K562 (cell line): Measurements from ENCODE around the gene TMEM200A. TPM values are rescaled to one million over a fixed set of nuclear protein-coding genes. Genes with fewer than 3 reads are reported as not detected.

Experiments used
- ATAC-seq: fragments of 200-7000 bp; cut with Tn5 transposase; 3 replicates; pipeline ENCODE4 v1.9.1; 2020; ENCODE audit warnings: moderate library complexity
- BruUV-seq: library from RNA; stranded (reverse); fragments of 400-500 nt; replicated peaks from 2 replicates; lab custom pipeline; 2021; lab: Mats Ljungman, UMichigan
- CTCF ChIA-PET: fragments of 300-600 bp; formaldehyde crosslinking; extraction: SDS; loops from one replicate; lab custom pipeline; 2021; ENCODE audit warnings: low intra/inter-chr PET ratio; lab: Yijun Ruan, JAX
- POLR2A ChIA-PET: fragments of 300-600, 350-650 bp; sonication (Branson Sonifier 250); formaldehyde crosslinking; extraction: SDS; loops from one replicate; lab custom pipeline; 2021; ENCODE audit warnings: antibody characterized with exemption, inconsistent platforms; lab: Yijun Ruan, JAX
- DNase-seq, 4 experiments: peaks; one replicate each; pipeline versions ENCODE4 v3.0.0 to v3.0.0-alpha.2; 2011 to 2018; ENCODE audit warnings: low spot score in 3 of 4, mixed read lengths in 3 of 4; ENCODE audit errors: extremely low read depth in 1 of 4
- FAIRE-seq: peaks from 2 replicates; lab custom pipeline; 2011; peaks lifted over from hg19 to GRCh38; lab: Jason Lieb, UNC
- H2AFZ ChIP-seq: 2 replicates; pipeline ENCODE4 v1.6.0; 2011; ENCODE audit warnings: low read depth, low read length, control low read depth, inconsistent platforms
- H3K27ac ChIP-seq: fragments of 200-600 bp; 3 replicates; pipeline ENCODE4 v1.8.0; 2011; ENCODE audit warnings: low read depth, mild to moderate bottlenecking, control low read depth, inconsistent platforms, low read length, moderate library complexity, mixed read lengths; ENCODE audit errors: extremely low read depth
- H3K27me3 ChIP-seq, 2 experiments: fragments of 300-600 bp in 1 of 2; 2 replicates in 1 of 2; 3 replicates in 1 of 2; pipeline versions ENCODE4 v1.6.0 to v1.8.0; 2011; ENCODE audit warnings: inconsistent platforms in 2 of 2, low read length in 2 of 2, mild to moderate bottlenecking in 1 of 2, mixed read lengths in 1 of 2, moderate library complexity in 1 of 2; ENCODE audit not compliant: control insufficient read depth in 2 of 2, insufficient read depth in 2 of 2
- H3K36me3 ChIP-seq: fragments of 300-600 bp; 3 replicates; pipeline ENCODE4 v1.8.0; 2011; ENCODE audit warnings: mild to moderate bottlenecking, low read length, inconsistent platforms; ENCODE audit not compliant: control insufficient read depth, insufficient read depth
- H3K4me1 ChIP-seq, 2 experiments: fragments of 200-600 bp in 1 of 2; replicated peaks in 1 of 2; 2 replicates in 1 of 2; 3 replicates in 1 of 2; pipeline versions ENCODE4 v1.5.1 to v1.8.0; 2011; ENCODE audit warnings: inconsistent platforms in 2 of 2, low read length in 2 of 2, mild to moderate bottlenecking in 1 of 2, mixed read lengths in 1 of 2, moderate library complexity in 1 of 2; ENCODE audit not compliant: control insufficient read depth in 2 of 2, insufficient read depth in 2 of 2
- H3K4me2 ChIP-seq: 2 replicates; pipeline ENCODE4 v1.6.1; 2011; ENCODE audit warnings: low read length, control low read depth, inconsistent platforms, mixed read lengths; ENCODE audit not compliant: insufficient read depth
- H3K4me3 ChIP-seq: fragments of 200-600 bp; sonication (generic), shearing (Covaris generic); 2 replicates; pipeline ENCODE4 v1.5.1; 2016; ENCODE audit warnings: control low read depth, inconsistent platforms
- H3K79me2 ChIP-seq: fragments of 200-600 bp; 3 replicates; pipeline ENCODE4 v1.8.0; 2011; ENCODE audit warnings: low read length, inconsistent platforms; ENCODE audit not compliant: control insufficient read depth, insufficient read depth
- H3K9ac ChIP-seq, 2 experiments: 2 replicates each; pipeline versions ENCODE4 v1.6.0 to v1.6.1; 2011; ENCODE audit warnings: low read depth in 2 of 2, low read length in 2 of 2, control low read depth in 1 of 2, inconsistent platforms in 1 of 2, mild to moderate bottlenecking in 1 of 2, mixed read lengths in 1 of 2; ENCODE audit not compliant: insufficient read depth in 1 of 2
- H3K9me1 ChIP-seq: one replicate; pipeline ENCODE4 v1.6.0; 2011; ENCODE audit warnings: inconsistent platforms, mild to moderate bottlenecking, low read length, moderate library complexity; ENCODE audit not compliant: control insufficient read depth, insufficient read depth
- H3K9me3 ChIP-seq: replicated peaks from 2 replicates; pipeline ENCODE4 v1.5.1; 2011; ENCODE audit warnings: low read depth, low read length, inconsistent platforms; ENCODE audit not compliant: control insufficient read depth, insufficient read depth
- H4K20me1 ChIP-seq: replicated peaks from 2 replicates; pipeline ENCODE4 v1.6.1; 2011; ENCODE audit warnings: low read length, inconsistent platforms, mixed read lengths; ENCODE audit not compliant: control insufficient read depth, insufficient read depth
- NONO ChIP-seq, 2 experiments: fragments of 200-400 bp in 1 of 2; fragments of 450-650 bp in 1 of 2; formaldehyde crosslinking in 1 of 2; IDR thresholded peaks; 2 replicates each; pipeline ENCODE4 v1.6.1; 2017; ENCODE audit warnings: low read depth in 2 of 2, mild to moderate bottlenecking in 2 of 2, moderate library complexity in 2 of 2, low read length in 1 of 2
- PHTF2 ChIP-seq: fragments of 250-450 bp; sonication (Bioruptor Pico); IDR thresholded peaks from 2 replicates; pipeline ENCODE4 v1.5.0; 2021; ENCODE audit warnings: mild to moderate bottlenecking
- RHOXF2B ChIP-seq: fragments of 250-450 bp; sonication (Bioruptor Pico); conservative IDR thresholded peaks from 2 replicates; pipeline ENCODE4 v1.5.1; 2021
- SOX6 ChIP-seq: fragments of 450-650 bp; IDR thresholded peaks from 2 replicates; pipeline ENCODE4 v1.6.1; 2014; ENCODE audit warnings: mild to moderate bottlenecking
- STAT5B ChIP-seq: fragments of 250-450 bp; sonication (Bioruptor Pico); IDR thresholded peaks from 2 replicates; pipeline ENCODE4 v1.8.0; 2021; ENCODE audit warnings: mild to moderate bottlenecking, inconsistent platforms
- ZFPM2 ChIP-seq: fragments of 250-450 bp; sonication (Bioruptor Pico); IDR thresholded peaks from 2 replicates; pipeline ENCODE4 v1.5.1; 2022; ENCODE audit warnings: mild to moderate bottlenecking
- ZNF507 ChIP-seq: conservative IDR thresholded peaks from 2 replicates; pipeline ENCODE4 v1.6.1; 2017; ENCODE audit warnings: missing genetic modification characterization, missing compliant biosample characterization
- WGBS: fragments of 100-300 bp; shearing (Covaris generic); methylation state at CpG from one replicate; pipeline ENCODE4 v1.1.6; 2016; ENCODE audit warnings: low coverage, mixed read lengths; ENCODE audit not compliant: insufficient coverage; ENCODE audit errors: missing lambda C conversion rate; 5-methylcytosine and 5-hydroxymethylcytosine counted together
- in situ Hi-C: fragments of 300-500 bp; cut with MboI; formaldehyde crosslinking; loops from 4 replicates; pipeline ENCODE4 v1.15.0; 2018; ENCODE audit warnings: inconsistent platforms, mixed read lengths
- intact Hi-C: fragments of 100-400 bp; cut with micrococcal nuclease; formaldehyde crosslinking; loops from 2 replicates; pipeline ENCODE4 v1.14.2; 2022
- polyA plus RNA-seq, 8 experiments: library from polyadenylated mRNA; depleted of rRNA in 4 of 8; stranded (reverse) in 5 of 8; unstranded in 3 of 8; fragments of >200 nt; fragmentation: Nextera tagmentation in 2 of 8; fragmentation: Illumina TruSeq in 1 of 8; extraction: Ambion mirVana in 2 of 8; extraction: Trizol in 1 of 8; gene quantifications; 2 replicates each; pipeline versions ENCODE4 v1.2.1 to v1.2.3, GENCODE V29; 2011 to 2014; ENCODE audit warnings: inconsistent platforms in 1 of 8, missing spikeins in 1 of 8
- total RNA-seq, 7 experiments: library from RNA; depleted of rRNA in 6 of 7; stranded (reverse); fragments of >200 nt in 6 of 7; fragmentation: Illumina TruSeq in 2 of 7; extraction: Trizol in 2 of 7; gene quantifications; 2 replicates each; pipeline versions ENCODE4 v1.2.1 to v1.2.3, GENCODE V29; 2011 to 2021; ENCODE audit warnings: low replicate concordance in 1 of 7
- TF ChIP-seq, protein P1 (sequence below), 2 experiments: fragments of 450-650 bp in 1 of 2; IDR thresholded peaks; 2 replicates each; pipeline ENCODE4 v1.6.1; 2011 to 2017; ENCODE audit warnings: low read depth in 2 of 2, antibody characterized with exemption in 1 of 2, borderline replicate concordance in 1 of 2, low read length in 1 of 2, mild to moderate bottlenecking in 1 of 2, mixed read lengths in 1 of 2; ENCODE audit not compliant: control insufficient read depth in 1 of 2
- TF ChIP-seq, protein P2 (sequence below): fragments of 250-450 bp; sonication (Bioruptor Pico); IDR thresholded peaks from 2 replicates; pipeline ENCODE4 v1.9.0; 2021; ENCODE audit warnings: mild to moderate bottlenecking

Gene TMEM200A
- total and polyA plus RNA-seq, 9 of the 15 experiments (the other 6 are each of a cell fraction or from before 2014, with no cell fraction given) = 0.04 TPM; not detected in 8

DNA sequence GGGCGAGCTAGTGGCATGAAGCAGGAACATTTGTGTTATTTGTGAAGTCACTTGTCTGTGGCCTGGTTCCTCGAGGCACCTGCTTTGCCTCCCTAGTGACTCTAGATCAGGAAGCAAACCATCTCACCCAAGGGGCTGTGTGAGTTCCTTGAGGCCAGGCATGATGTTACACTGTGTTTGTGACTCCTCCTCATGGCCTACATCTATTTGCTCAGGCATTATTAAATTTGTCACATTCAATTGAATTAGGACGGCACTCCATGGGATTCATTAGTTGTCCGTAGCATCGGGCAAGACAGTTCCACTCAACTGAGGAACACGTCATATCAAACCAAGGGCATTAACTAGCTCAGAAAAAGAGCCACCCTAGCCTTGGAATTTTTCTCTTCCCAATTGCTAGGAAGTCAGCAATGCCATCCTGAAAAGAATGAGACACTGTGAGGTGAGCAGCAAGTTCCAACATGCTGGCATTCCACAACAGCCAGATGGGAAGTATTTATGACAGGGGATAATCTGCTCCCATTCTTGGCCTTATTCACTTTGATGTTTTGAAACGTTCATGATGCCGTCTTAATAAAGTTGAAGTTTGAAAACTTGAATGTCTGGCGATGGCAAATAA, 17.2 kb downstream of the TMEM200A start:
- Histone ChIP-seq H3K27ac (no peak overlapping the region), H3K9ac (no peak overlapping the region), H3K4me3 (no peak overlapping the region), H3K36me3 (no peaks in the 10 kb centered on the region), H4K20me1 (no peaks in the 10 kb centered on the region), H3K4me1 (no peaks in the 10 kb centered on the region), H3K9me1 (no peaks in the 10 kb centered on the region), H3K9me3 (no peaks in the 10 kb centered on the region), H3K27me3 (no peaks in the 10 kb centered on the region), H3K79me2 (no peaks in the 10 kb centered on the region), H3K4me2 (no peak overlapping the region), H2AFZ (no peak overlapping the region)
- POLR2A ChIA-PET = no interaction called here
- under 1% methylated on average over 9 of the region's 9 CpGs for WGBS
- FAIRE-seq = no peak
- TF ChIP-seq, protein P1, sequence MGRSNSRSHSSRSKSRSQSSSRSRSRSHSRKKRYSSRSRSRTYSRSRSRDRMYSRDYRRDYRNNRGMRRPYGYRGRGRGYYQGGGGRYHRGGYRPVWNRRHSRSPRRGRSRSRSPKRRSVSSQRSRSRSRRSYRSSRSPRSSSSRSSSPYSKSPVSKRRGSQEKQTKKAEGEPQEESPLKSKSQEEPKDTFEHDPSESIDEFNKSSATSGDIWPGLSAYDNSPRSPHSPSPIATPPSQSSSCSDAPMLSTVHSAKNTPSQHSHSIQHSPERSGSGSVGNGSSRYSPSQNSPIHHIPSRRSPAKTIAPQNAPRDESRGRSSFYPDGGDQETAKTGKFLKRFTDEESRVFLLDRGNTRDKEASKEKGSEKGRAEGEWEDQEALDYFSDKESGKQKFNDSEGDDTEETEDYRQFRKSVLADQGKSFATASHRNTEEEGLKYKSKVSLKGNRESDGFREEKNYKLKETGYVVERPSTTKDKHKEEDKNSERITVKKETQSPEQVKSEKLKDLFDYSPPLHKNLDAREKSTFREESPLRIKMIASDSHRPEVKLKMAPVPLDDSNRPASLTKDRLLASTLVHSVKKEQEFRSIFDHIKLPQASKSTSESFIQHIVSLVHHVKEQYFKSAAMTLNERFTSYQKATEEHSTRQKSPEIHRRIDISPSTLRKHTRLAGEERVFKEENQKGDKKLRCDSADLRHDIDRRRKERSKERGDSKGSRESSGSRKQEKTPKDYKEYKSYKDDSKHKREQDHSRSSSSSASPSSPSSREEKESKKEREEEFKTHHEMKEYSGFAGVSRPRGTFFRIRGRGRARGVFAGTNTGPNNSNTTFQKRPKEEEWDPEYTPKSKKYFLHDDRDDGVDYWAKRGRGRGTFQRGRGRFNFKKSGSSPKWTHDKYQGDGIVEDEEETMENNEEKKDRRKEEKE (IDR thresholded peaks at IDR 0.05; ENCODE audit: borderline replicate concordance in 1 of 2, control insufficient read depth in 1 of 2, low read depth in 2 of 2, low read length in 1 of 2) = no peak
- TF ChIP-seq SOX6 = no peak
- TF ChIP-seq ZFPM2 = no peak
- TF ChIP-seq PHTF2 = no peak
- TF ChIP-seq ZNF507 (tag) = no peak
- no peak for TF ChIP-seq STAT5B
- TF ChIP-seq, protein P2, sequence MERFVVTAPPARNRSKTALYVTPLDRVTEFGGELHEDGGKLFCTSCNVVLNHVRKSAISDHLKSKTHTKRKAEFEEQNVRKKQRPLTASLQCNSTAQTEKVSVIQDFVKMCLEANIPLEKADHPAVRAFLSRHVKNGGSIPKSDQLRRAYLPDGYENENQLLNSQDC (CRISPR knock-in tag) = no peak
- no peak for TF ChIP-seq RHOXF2B (CRISPR knock-in tag)
- TF ChIP-seq NONO (IDR thresholded peaks at IDR 0.05; ENCODE audit: low read depth in 2 of 2, low read length in 1 of 2) = no peak
- no peak for DNase-seq
- intact Hi-C loops (no loop called here), in situ Hi-C loops (no loop called here)
- BruUV-seq = no TSS peak
- CTCF ChIA-PET = no interaction called here
- no peak for ATAC-seq
